ENCODE data around the gene EPN3.

DNA sequence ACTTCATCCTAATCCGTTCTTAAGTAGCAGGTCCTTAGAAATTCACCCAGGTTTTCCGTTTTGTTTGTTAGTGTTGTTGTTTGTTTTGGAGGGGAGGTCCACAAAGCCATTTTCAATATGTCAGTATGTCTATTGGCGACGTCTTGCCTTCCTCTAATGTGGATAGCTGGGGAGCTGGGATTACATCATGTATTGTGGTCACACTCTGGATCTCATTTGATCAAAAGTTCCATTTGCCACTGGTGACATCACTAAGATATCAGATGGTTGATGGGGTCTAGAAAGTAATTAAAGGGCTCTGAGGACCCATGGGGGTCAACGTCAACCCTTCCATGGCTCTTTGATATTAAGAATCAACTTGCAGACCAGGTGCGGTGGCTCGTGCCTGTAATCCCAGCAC, 2.7 kb upstream of the EPN3 start:
- TF ChIP-seq, protein P1, sequence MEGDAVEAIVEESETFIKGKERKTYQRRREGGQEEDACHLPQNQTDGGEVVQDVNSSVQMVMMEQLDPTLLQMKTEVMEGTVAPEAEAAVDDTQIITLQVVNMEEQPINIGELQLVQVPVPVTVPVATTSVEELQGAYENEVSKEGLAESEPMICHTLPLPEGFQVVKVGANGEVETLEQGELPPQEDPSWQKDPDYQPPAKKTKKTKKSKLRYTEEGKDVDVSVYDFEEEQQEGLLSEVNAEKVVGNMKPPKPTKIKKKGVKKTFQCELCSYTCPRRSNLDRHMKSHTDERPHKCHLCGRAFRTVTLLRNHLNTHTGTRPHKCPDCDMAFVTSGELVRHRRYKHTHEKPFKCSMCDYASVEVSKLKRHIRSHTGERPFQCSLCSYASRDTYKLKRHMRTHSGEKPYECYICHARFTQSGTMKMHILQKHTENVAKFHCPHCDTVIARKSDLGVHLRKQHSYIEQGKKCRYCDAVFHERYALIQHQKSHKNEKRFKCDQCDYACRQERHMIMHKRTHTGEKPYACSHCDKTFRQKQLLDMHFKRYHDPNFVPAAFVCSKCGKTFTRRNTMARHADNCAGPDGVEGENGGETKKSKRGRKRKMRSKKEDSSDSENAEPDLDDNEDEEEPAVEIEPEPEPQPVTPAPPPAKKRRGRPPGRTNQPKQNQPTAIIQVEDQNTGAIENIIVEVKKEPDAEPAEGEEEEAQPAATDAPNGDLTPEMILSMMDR (IDR thresholded peaks at IDR 0.05) = no peak
- TF ChIP-seq POLR2A (IDR thresholded peaks at IDR 0.05) = no peak
